GM10248 (cell line): Measurements from ENCODE around the gene ABHD12.

Source experiments
- CTCF ChIA-PET: fragments of 300-600 bp; sonication (Branson Sonifier 250); formaldehyde crosslinking; extraction: SDS; loops from one replicate; lab custom pipeline; 2021; ENCODE audit warnings: antibody characterized with exemption; lab: Yijun Ruan, JAX
- POLR2A ChIA-PET: fragments of 350-650 bp; sonication (Branson Sonifier 250); formaldehyde crosslinking; extraction: SDS; loops from one replicate; lab custom pipeline; 2020; ENCODE audit warnings: antibody characterized with exemption; lab: Yijun Ruan, JAX
- DNase-seq: peaks from one replicate; pipeline ENCODE4 v3.0.0; 2012; ENCODE audit errors: extremely low spot score
- CTCF ChIP-seq: IDR thresholded peaks from 2 replicates; pipeline ENCODE4 v1.5.1; 2012; ENCODE audit warnings: mild to moderate bottlenecking, low read depth; ENCODE audit errors: extremely low read depth, missing control alignments, control extremely low read depth

ABHD12 gene

GRCh38 chr20:25277051-25277801 lies 113.4 kb downstream of the ABHD12 start:
- POLR2A ChIA-PET, result no interaction called here
- TF ChIP-seq CTCF, result no peak
- CTCF ChIA-PET, result interaction anchor here (1.1 kb wide), 1 partner anchor 17 kb away, joined by 3 read pairs; no protein-coding TSS in a partner anchor
- no peak for DNase-seq

- no peak for DNase-seq
- TF ChIP-seq CTCF, result no peak
- ChIA-PET POLR2A (no interaction called here), CTCF (interaction anchor here (1.0 to 1.1 kb wide), 2 partner anchors 17 to 123 kb away, joined by 3 read pairs; no protein-coding TSS in a partner anchor)
Observed at GRCh38 chr20:25276533-25277050, 114.0 kb downstream of the ABHD12 start.

- CTCF ChIA-PET, result interaction anchor here (1.0 kb wide), 1 partner anchor 123 kb away, joined by 3 read pairs; no protein-coding TSS in a partner anchor
- TF ChIP-seq CTCF, result no peak
- DNase-seq, result no peak
- POLR2A ChIA-PET, result no interaction called here
Observed at GRCh38 chr20:25275813-25276532, 114.7 kb downstream of the ABHD12 start.

DNA sequence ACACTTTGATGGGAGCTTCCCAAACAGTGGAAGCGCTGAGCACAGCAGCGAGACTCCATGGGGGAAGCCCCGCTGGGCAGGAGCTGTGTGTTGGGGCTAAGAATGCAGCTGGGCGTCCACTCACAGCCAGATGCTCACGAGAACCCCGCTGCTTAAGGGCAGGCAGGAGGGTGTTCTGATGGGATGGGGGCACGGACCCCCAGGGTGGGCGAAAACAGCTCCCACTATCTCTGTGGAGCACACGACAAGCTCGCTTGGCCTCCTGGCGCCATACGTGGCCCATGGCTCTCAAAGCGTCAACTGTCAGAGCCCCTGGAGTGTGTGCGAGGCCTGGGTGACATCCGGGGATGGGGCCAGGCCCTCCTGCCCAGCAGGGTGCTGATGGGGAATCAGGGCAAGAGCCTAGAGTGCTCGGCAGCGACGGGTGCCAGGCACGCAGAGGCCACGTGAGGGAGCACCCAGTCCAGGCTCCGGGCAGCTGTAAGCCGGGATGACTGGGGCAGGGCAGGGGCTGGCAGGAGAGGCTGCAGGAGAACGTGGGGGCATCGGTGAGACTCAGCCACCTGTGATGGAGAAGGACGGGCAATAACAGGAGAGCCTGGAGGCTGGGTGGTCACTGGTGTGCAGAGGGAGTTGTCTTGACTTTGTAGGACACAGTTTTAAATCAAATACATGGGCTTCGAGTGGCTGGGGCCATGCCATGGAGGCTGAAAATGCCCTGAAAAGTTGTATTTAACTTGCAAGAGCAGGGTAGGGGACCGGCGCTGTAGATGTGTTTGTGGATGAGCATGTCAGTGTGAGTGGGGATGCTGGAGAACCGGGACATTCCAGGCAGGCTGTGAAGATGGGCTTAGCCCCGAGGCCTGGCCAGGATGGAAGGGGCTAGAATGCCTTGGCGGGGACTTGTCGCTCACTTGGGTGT lies 115.5 kb downstream of the ABHD12 start:
- no peak for DNase-seq
- ChIA-PET POLR2A (no interaction called here), CTCF (interaction anchor here (1.0 kb wide), 1 partner anchor 124 kb away, joined by 3 read pairs; no protein-coding TSS in a partner anchor)
- no peak for TF ChIP-seq CTCF

DNA sequence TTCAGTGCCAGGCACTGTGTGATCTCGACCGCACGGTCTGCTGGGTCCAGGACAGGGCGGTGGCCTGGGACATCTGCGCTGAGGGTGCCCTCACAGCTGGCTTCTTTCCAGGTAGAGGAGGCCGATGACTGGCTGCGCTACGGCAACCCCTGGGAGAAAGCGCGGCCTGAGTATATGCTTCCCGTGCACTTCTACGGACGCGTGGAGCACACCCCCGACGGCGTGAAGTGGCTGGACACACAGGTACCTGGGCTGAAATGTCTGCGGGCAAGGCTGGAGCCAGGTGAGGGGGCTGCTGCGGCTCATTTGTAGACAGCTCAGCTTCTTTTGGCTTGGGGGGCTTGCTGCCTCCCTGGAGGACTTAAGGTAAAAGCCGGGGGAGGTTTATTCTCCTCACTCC lies 116.2 kb downstream of the ABHD12 start:
- ChIA-PET CTCF (no interaction called here), POLR2A (no interaction called here)

More for the DNA sequence above, 116.2 kb downstream of the ABHD12 start:
- no peak for DNase-seq
- no peak for TF ChIP-seq CTCF
